Tibial artery (tissue), 4 donors: ENCODE data around the gene POU2F2.

Experiments used
- DNase-seq, 2 donors: peaks; one replicate each; pipeline ENCODE4 v3.0.0-alpha.2; 2019
- H3K27ac ChIP-seq, 2 donors: fragments of 200-600 bp; sonication (generic) in 1 of 2; 1 replicate in 1 of 2; 2 replicates in 1 of 2; pipeline ENCODE4 v1.5.1; 2018 to 2019; ENCODE audit warnings: mild to moderate bottlenecking in 1 of 2
- H3K27me3 ChIP-seq, 2 donors: fragments of 200-600 bp; sonication (generic) in 1 of 2; one replicate each; pipeline versions ENCODE4 v1.5.1 to v1.6.0; 2016 to 2019
- H3K36me3 ChIP-seq, 3 donors: fragments of 200-600 bp; sonication (generic) in 2 of 3; one replicate each; pipeline ENCODE4 v1.5.1; 2016 to 2019; ENCODE audit warnings: mild to moderate bottlenecking in 2 of 3
- H3K4me1 ChIP-seq, 4 donors: fragments of 200-600 bp; sonication (generic) in 2 of 4; 1 replicate in 3 of 4; 2 replicates in 1 of 4; pipeline ENCODE4 v1.5.1; 2016 to 2019
- H3K4me3 ChIP-seq, 2 donors: fragments of 200-600 bp; sonication (generic) in 1 of 2; 1 replicate in 1 of 2; 2 replicates in 1 of 2; pipeline ENCODE4 v1.5.1; 2018 to 2019; ENCODE audit warnings: mild to moderate bottlenecking in 2 of 2
- H3K9me3 ChIP-seq, 3 donors: fragments of 200-600 bp; sonication (generic) in 1 of 3; one replicate each; pipeline ENCODE4 v1.5.1; 2016 to 2019
- intact Hi-C: fragments of 100-400 bp; cut with DNase I; formaldehyde crosslinking; loops from one replicate; pipeline ENCODE4 v1.15.0; 2023; ENCODE audit warnings: low total_unique reads
- TF ChIP-seq, protein P1 (sequence below), 2 experiments: fragments of 200-600 bp in 1 of 2; fragments of 450-650 bp in 1 of 2; IDR thresholded peaks; one replicate each; pipeline ENCODE4 v1.5.1; 2017 to 2019; ENCODE audit warnings: antibody characterized with exemption in 2 of 2, mild to moderate bottlenecking in 1 of 2, moderate library complexity in 1 of 2

POU2F2 gene

DNA sequence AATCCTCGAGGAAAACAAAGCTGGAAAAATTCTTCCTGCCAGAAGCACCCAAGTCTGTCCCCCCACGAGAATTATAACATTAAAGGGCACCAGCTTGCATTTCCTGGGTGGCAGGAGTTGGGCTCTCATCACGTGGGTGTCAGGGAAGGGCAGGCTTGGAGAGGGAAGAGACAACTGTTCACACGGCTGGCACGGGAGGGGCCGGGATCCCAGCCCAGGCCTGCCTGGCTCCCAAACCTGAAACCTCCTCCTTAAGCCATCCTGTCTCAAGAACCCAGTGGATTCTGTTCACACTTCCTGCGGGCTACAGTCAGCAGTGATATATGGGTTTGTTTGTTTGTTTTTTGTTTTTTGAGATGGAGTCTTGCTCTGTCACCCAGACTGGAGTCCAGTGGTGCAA is 74.4 kb downstream of the POU2F2 start:
- DNase-seq: no peak
- Histone ChIP-seq H3K27ac (no peak overlapping the region), H3K4me3 (no peak overlapping the region), H3K36me3 (peaks cover 24 to 93% (median 29%) of the 10 kb centered on the region in 3 donors), H3K9me3 (no peaks in the 10 kb centered on the region), H3K4me1 (no peaks in the 10 kb centered on the region), H3K27me3 (no peaks in the 10 kb centered on the region)
- intact Hi-C loops: no loop called here
- TF ChIP-seq, protein P1, sequence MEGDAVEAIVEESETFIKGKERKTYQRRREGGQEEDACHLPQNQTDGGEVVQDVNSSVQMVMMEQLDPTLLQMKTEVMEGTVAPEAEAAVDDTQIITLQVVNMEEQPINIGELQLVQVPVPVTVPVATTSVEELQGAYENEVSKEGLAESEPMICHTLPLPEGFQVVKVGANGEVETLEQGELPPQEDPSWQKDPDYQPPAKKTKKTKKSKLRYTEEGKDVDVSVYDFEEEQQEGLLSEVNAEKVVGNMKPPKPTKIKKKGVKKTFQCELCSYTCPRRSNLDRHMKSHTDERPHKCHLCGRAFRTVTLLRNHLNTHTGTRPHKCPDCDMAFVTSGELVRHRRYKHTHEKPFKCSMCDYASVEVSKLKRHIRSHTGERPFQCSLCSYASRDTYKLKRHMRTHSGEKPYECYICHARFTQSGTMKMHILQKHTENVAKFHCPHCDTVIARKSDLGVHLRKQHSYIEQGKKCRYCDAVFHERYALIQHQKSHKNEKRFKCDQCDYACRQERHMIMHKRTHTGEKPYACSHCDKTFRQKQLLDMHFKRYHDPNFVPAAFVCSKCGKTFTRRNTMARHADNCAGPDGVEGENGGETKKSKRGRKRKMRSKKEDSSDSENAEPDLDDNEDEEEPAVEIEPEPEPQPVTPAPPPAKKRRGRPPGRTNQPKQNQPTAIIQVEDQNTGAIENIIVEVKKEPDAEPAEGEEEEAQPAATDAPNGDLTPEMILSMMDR (IDR thresholded peaks at IDR 0.05): no peak

GRCh38 chr19:42054205-42054604 is 78.0 kb downstream of the POU2F2 start:
- H3K9me3 ChIP-seq: no peaks in the 10 kb centered on the region
- H3K36me3 ChIP-seq: peaks cover 22 to 93% (median 24%) of the 10 kb centered on the region in 3 donors
- no peak for DNase-seq
- intact Hi-C loops: no loop called here
- H3K4me1 ChIP-seq: no peaks in the 10 kb centered on the region
- no peak overlapping the region for H3K4me3 ChIP-seq
- H3K27me3 ChIP-seq: no peaks in the 10 kb centered on the region
- TF ChIP-seq, protein P1 (IDR thresholded peaks at IDR 0.05): no peak
- no peak overlapping the region for H3K27ac ChIP-seq

DNA sequence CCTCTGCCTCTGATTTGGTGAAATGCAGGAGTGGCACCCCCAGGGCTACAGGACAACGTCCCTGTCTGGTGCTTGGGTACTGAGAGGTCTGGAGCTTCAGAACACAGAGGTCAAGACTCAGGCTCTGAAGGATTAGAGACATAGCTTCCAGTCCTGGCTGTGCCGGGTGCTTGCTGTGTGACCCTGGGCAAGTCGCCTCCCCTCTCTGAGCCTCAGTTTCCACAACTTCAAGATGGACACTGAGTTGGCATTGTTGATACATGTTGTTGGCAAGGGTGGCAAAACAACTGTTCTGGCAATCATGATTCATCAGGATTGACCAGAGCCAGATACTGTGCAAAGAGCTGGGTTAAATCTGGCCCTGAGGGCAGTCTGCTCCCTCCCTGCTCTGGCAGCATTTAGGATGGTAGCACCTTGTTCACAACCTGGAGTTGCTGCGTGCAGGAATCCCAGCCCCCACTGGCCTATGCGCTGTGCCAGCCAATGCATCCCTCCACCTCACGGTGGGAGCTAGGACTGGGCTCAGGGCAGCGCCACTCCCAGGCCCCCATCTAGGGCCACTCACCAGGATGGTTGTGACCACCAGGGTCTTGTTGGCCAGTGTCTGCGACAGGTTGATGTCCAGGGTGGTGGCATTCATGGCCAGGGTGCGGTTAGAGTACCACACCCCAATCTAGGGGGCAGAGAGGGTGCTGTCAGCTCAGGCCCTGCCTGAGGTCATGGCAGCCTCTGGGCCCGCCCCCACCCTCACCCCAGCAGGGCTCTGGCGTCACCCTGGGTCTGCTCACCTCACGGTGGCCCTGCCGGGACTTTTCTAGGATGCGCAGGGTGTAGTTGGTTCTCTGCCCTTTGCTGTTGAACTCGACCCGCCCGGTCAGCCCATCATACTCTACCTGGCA is 79.0 kb downstream of the POU2F2 start:
- Histone ChIP-seq H3K27ac (no peak overlapping the region), H3K4me1 (no peaks in the 10 kb centered on the region)

DNA sequence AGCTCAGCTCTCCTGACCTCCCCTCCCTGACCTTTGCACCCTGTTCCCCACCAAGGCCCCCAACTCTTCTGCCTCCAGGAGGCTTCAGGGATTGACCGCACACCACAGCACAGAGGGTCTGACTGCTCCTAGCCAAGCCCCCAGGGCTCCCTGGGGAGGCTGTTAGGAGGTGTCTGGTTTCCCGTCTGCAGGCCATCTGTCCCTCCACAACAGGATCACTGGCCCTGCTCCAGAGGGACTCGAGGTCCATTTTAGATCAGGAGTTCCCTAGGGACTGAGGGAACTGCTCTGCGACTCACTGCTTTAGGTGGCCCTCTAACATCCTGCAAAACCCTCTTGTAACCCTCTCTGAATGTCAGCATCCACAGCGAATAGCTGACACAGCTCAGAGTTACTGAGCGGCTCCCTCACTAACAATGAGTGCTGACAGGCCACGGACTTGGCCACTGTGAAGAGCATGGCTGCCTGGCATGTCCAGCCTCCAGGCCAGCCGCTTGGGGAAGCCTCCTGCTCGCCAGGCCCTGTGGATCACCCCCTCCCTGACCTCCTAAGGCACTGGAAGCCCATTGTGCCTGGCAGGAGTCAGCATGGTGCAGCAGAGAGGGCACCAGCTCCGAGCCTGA is 79.9 kb downstream of the POU2F2 start:
- intact Hi-C loops: no loop called here
- no peak for DNase-seq

More for the DNA sequence above, 79.0 kb downstream of the POU2F2 start:
- intact Hi-C loops: no loop called here
- Histone ChIP-seq H3K36me3 (peaks cover 22 to 85% (median 24%) of the 10 kb centered on the region in 3 donors), H3K9me3 (no peaks in the 10 kb centered on the region), H3K4me3 (no peak overlapping the region), H3K27me3 (no peaks in the 10 kb centered on the region)
- TF ChIP-seq, protein P1 (IDR thresholded peaks at IDR 0.05): no peak
- no peak for DNase-seq

GRCh38 chr19:42051166-42052115 is 80.8 kb downstream of the POU2F2 start:
- DNase-seq: no peak
- Histone ChIP-seq H3K36me3 (peaks cover 18 to 80% (median 22%) of the 10 kb centered on the region in 3 donors), H3K27me3 (no peaks in the 10 kb centered on the region), H3K4me3 (no peak overlapping the region), H3K9me3 (no peaks in the 10 kb centered on the region), H3K4me1 (no peaks in the 10 kb centered on the region), H3K27ac (no peak overlapping the region)
- TF ChIP-seq, protein P1 (IDR thresholded peaks at IDR 0.05): no peak
- intact Hi-C loops: no loop called here

More for the DNA sequence above, 79.9 kb downstream of the POU2F2 start:
- H3K9me3 ChIP-seq: no peaks in the 10 kb centered on the region
- no peaks in the 10 kb centered on the region for H3K27me3 ChIP-seq
- TF ChIP-seq, protein P1 (IDR thresholded peaks at IDR 0.05): no peak
- H3K36me3 ChIP-seq: peaks cover 22 to 82% (median 24%) of the 10 kb centered on the region in 3 donors
- no peak overlapping the region for H3K27ac ChIP-seq
- H3K4me1 ChIP-seq: no peaks in the 10 kb centered on the region
- H3K4me3 ChIP-seq: no peak overlapping the region
